Astrocyte of the spinal cord (primary cell): Measurements from ENCODE around the gene FNBP1L.
"Not testable (repeated sequence)": the region's sequence is repeated elsewhere in the genome, so short reads cannot be mapped to it uniquely, and the experiment has no call there.

Experiments
- DNase-seq: peaks from one replicate; pipeline ENCODE4 v3.0.0; 2011; ENCODE audit warnings: low read depth, low spot score
- H3K4me3 ChIP-seq: 2 replicates; pipeline ENCODE4 v1.5.1; 2011; ENCODE audit warnings: low read depth, mild to moderate bottlenecking, low read length, moderate library complexity
- CTCF ChIP-seq: IDR thresholded peaks from 2 replicates; pipeline ENCODE4 v1.5.1; 2012; ENCODE audit warnings: low read depth, mild to moderate bottlenecking, low read length, inconsistent platforms
- in situ Hi-C: cut with HindIII; loops from 2 replicates; pipeline ENCODE4 v1.10.0; 2017; ENCODE audit warnings: low sequenced_read_pairs

The FNBP1L gene

DNA sequence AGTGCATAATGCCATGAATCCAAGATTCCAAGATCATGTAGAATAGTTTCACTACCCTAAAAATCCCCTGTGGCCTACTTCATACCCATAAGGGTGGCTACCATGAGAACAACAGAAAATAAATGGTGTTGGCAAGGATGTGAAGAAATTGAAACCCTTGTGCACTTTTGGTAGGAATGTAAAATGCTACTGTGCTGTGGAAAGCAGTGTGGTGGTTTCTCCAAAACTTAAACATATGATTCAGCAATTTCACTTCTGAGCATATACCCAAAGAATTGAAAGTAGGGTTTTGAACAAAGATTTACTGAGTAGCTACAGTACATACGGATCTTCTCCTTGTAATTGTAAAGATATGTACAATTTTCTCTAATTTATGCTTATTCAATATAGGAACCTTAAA, 16.0 kb downstream of the FNBP1L start:
- in situ Hi-C loops, result no loop called here
- H3K4me3 ChIP-seq, result no peak overlapping the region
- TF ChIP-seq CTCF, result no peak
- peak; percentile 6 for DNase-seq

DNA sequence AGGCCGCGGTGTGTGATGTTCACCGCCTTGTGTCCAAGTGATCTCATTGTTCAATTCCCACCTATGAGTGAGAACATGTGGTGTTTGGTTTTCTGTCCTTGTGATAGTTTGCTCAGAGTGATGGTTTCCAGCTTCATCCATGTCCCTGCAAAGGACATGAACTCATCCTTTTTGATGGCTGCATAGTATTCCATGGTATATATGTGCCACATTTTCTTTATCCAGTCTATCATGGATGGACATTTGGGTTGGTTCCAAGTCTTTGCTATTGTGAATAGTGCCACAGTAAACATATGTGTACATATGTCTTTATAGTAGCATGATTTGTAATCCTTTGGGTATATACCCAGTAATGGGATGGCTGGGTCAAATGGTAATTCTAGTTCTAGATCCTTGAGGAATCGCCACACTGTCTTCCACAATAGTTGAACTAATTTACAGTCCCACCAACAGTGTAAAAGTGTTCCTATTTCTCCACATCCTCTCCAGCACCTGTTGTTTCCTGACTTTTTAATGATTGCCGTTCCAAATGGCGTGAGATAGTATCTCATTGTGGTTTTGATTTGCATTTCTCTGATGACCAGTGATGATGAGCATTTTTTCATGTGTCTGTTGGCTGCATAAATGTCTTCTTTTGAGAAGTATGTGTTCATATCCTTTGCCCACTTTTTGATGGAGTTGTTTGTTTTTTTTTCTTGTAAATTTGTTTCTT, 17.6 kb downstream of the FNBP1L start:
- in situ Hi-C loops, DNase-seq, H3K4me3 ChIP-seq: not testable (repeated sequence)

- in situ Hi-C loops, result no loop called here
- DNase-seq, result no peak
- TF ChIP-seq CTCF, result no peak
- no peak overlapping the region for H3K4me3 ChIP-seq
Observed at GRCh38 chr1:93467606-93468005, 19.7 kb downstream of the FNBP1L start.

DNA sequence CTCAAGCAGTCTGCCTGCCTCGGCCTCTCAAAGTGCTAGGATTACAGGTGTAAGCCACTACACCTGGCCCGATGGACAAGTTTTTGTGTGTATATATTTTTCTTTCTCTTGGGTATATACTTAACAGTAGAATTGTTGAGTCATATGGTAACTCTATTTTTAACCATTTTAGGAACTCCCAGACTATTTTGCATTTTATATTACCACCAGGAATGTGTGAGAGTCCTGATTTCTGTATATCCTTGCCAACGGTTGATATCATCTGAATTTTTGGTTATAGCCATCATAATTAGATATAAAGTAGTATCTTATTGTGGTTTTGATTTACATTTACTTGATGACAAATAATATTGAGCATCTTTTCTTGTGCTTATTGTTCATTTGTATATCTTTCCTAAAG, 20.7 kb downstream of the FNBP1L start:
- H3K4me3 ChIP-seq, result no peak overlapping the region
- in situ Hi-C loops, result no loop called here
- no peak for DNase-seq
- TF ChIP-seq CTCF, result no peak

- H3K4me3 ChIP-seq, in situ Hi-C loops, DNase-seq: not testable (repeated sequence)
Observed at GRCh38 chr1:93469223-93469622, 21.3 kb downstream of the FNBP1L start.

GRCh38 chr1:93471284-93471683, 23.4 kb downstream of the FNBP1L start:
- in situ Hi-C loops, result no loop called here
- DNase-seq, result no peak
- TF ChIP-seq CTCF, result no peak
- H3K4me3 ChIP-seq, result no peak overlapping the region

DNA sequence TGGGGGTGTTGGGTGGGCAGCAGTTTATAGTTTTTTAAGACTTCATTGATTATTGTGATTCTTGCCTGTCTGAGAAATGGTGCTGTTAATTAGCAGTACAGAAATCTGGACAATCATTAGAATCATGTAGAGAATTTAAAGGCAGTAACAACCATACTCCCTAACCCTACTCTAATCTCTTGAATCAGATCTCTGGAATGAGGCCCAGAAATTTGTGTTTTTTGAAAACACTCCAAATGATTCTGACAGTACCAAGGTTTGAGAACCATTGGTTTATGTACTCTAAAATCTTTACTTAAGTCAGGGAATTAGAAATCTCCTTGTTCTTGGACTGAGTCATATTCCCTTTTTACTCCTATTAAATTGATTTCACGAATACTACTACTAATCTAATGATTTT, 24.0 kb downstream of the FNBP1L start:
- H3K4me3 ChIP-seq, result no peak overlapping the region
- peak; percentile 87 for DNase-seq
- no peak for TF ChIP-seq CTCF
- in situ Hi-C loops, result no loop called here

DNA sequence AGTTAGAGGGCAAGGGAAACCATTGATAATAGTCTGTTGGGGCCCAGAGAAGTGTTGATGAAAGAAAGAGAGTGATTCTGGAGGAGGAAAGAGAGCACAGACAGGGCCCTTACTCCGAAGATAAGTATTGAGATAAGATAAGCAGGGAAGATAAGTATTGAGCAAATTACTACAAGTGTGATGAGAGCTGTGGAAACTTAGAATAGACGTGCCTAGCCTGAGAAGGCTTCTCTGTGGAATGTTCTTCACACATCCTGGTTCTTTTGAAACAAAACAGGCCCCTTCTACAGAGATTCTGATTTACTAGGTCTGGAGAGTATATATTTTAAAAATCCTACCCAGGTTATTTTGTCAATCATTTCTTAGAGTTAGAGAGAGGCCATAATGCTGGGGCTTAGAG, 26.4 kb downstream of the FNBP1L start:
- in situ Hi-C loops, result no loop called here
- H3K4me3 ChIP-seq, result no peak overlapping the region
- no peak for TF ChIP-seq CTCF
- no peak for DNase-seq
